ENCODE measurements around the gene FHOD1. TPM values are rescaled to one million over a fixed set of nuclear protein-coding genes. Genes with fewer than 3 reads are reported as not detected.

FHOD1 gene
- total and polyA plus RNA-seq, 10 of the 15 experiments (the other 5 are each of a cell fraction or from before 2014, with no cell fraction given) = 8.9 to 65.7 (median 18.1) TPM

- TF ChIP-seq EP300 (IDR thresholded peaks at IDR 0.05; ENCODE audit: borderline replicate concordance in 1 of 2, control insufficient read depth in 1 of 2, low read depth in 2 of 2, low read length in 2 of 2) = no peak
- TF ChIP-seq EZH2 (IDR thresholded peaks at IDR 0.05; ENCODE audit: borderline replicate concordance, control insufficient read depth, low read depth, low read length) = no peak
- no peak for TF ChIP-seq E2F8 (IDR thresholded peaks at IDR 0.05; ENCODE audit: low read depth, partially characterized antibody)
- no peak for TF ChIP-seq NFYB (IDR thresholded peaks at IDR 0.05; ENCODE audit: insufficient read depth, low read depth, low read length)
- peak; percentile 70 for TF ChIP-seq ZNF687 (IDR thresholded peaks at IDR 0.05)
- TF ChIP-seq TARDBP (IDR thresholded peaks at IDR 0.05; ENCODE audit: borderline replicate concordance) = no peak
- 0 out of 2 replicates have a peak, but pooled peaks have one; percentile 29 for TF ChIP-seq TCF3 (IDR thresholded peaks at IDR 0.05; ENCODE audit: borderline replicate concordance, insufficient read depth, low read depth, low read length)
- no peak for TF ChIP-seq ZBTB4 (CRISPR knock-in tag; IDR thresholded peaks at IDR 0.05)
- peak; percentile 85 for TF ChIP-seq SMARCA5 (IDR thresholded peaks at IDR 0.05)
- TF ChIP-seq GATAD2B (conservative IDR thresholded peaks at IDR 0.05; ENCODE audit: low read depth) = peak; percentile 97
- peak; percentile 49; the same call in 1 of the 2 replicates for TF ChIP-seq SIN3A (IDR thresholded peaks at IDR 0.05; ENCODE audit: low read depth, low read length)
- no peak for TF ChIP-seq PAX8 (IDR thresholded peaks at IDR 0.05)
- no peak for TF ChIP-seq BCL11A (IDR thresholded peaks at IDR 0.05; ENCODE audit: low read depth, low read length)
- TF ChIP-seq POLR2AphosphoS2 (IDR thresholded peaks at IDR 0.05; ENCODE audit: low read depth, low read length) = peak; percentile 70; the same call in 1 of the 2 replicates
- no peak; the same call in 1 of the 2 replicates for TF ChIP-seq SMAD5 (IDR thresholded peaks at IDR 0.05; ENCODE audit: low read depth)
- TF ChIP-seq RELA (IDR thresholded peaks at IDR 0.05; ENCODE audit: borderline replicate concordance, partially characterized antibody) = no peak
- TF ChIP-seq WRNIP1 (IDR thresholded peaks at IDR 0.05; ENCODE audit: borderline replicate concordance, low read depth, low read length) = no peak
- peak; percentile 94 to 97; a peak in 3 of 4 replicates for TF ChIP-seq ETV6 (conservative IDR thresholded peaks at IDR 0.05 in 1 of 2, IDR thresholded peaks at IDR 0.05 in 1 of 2; ENCODE audit: borderline replicate concordance in 1 of 2, low read depth in 1 of 2)
- peak; percentile 56 for TF ChIP-seq KLF5 (IDR thresholded peaks at IDR 0.05; ENCODE audit: partially characterized antibody)
Measured at GRCh38 chr16:67191995-67192681, 55.1 kb downstream of the FHOD1 start, which contains the start of gene E2F4 (continued).

All from GM12878 (cell line).